ENCODE results near the gene OLFML3. TPM values are rescaled to one million over a fixed set of nuclear protein-coding genes. Genes with fewer than 3 reads are reported as not detected.

The OLFML3 gene
- total and polyA plus RNA-seq, 2 of the 8 experiments (the other 6 are each of a cell fraction or from before 2014, with no cell fraction given), result 56.0 to 72.3 TPM

GRCh38 chr1:113942527-113942926, 36.7 kb upstream of the OLFML3 start:
- no peak overlapping the region for H4K8ac ChIP-seq (ENCODE audit: extremely low read depth, insufficient read depth, low read length)
- H2BK5ac ChIP-seq (ENCODE audit: low read depth, low read length), result no peak overlapping the region
- H2BK120ac ChIP-seq (replicated peaks; ENCODE audit: low read depth, low read length), result no peak overlapping the region
- peaks cover 5 to 22% (median 6%) of the 10 kb centered on the region in 4 experiments for H3K36me3 ChIP-seq (ENCODE audit: control insufficient read depth in 2 of 4, insufficient read depth in 4 of 4, low read length in 3 of 4)
- DNase-seq (ENCODE audit: low read depth in 1 of 2, low spot score in 2 of 2) (no peak), FAIRE-seq (no peak)
- no peaks in the 10 kb centered on the region for H3K27me3 ChIP-seq (replicated peaks in 1 of 4; ENCODE audit: control insufficient read depth in 3 of 4, extremely low read depth in 1 of 4, insufficient read depth in 3 of 4, low read length in 3 of 4)
- no peak overlapping the region for H4K91ac ChIP-seq (replicated peaks; ENCODE audit: insufficient read length, low read length)
- H4K20me1 ChIP-seq (replicated peaks in 1 of 2; ENCODE audit: control insufficient read depth in 1 of 2, insufficient read depth in 2 of 2, low read length in 2 of 2), result peaks cover 1 to 9% of the 10 kb centered on the region in 2 experiments
- H3K56ac ChIP-seq (replicated peaks; ENCODE audit: insufficient read length, low read depth, low read length), result no peak overlapping the region
- H2BK12ac ChIP-seq (ENCODE audit: low read depth, low read length), result no peak overlapping the region
- no peaks in the 10 kb centered on the region for H3K23me2 ChIP-seq (ENCODE audit: low read depth, low read length)
- peaks cover 3 to 51% of the 10 kb centered on the region in 2 experiments for H3K79me2 ChIP-seq (ENCODE audit: control insufficient read depth in 1 of 2, insufficient read depth in 2 of 2, low read length in 2 of 2)
- H3K9me3 ChIP-seq (ENCODE audit: insufficient read depth in 2 of 2, low read depth in 1 of 2, low read length in 1 of 2), result no peaks in the 10 kb centered on the region
- no peak overlapping the region for H3K27ac ChIP-seq (ENCODE audit: low read depth, low read length)
- no peak overlapping the region for H3K14ac ChIP-seq (ENCODE audit: insufficient read length)
- H2BK15ac ChIP-seq (ENCODE audit: low read length), result no peak overlapping the region
- no peak overlapping the region for H4K5ac ChIP-seq (ENCODE audit: insufficient read length, low read depth, low read length)
- no peak overlapping the region for H3K9ac ChIP-seq (replicated peaks in 1 of 4; ENCODE audit: extremely low read depth in 1 of 4, low read depth in 3 of 4, low read length in 3 of 4)
- H3K23ac ChIP-seq (ENCODE audit: insufficient read length), result no peak overlapping the region
- ChIA-PET CTCF (ENCODE audit: partially characterized antibody) (interaction anchor here (1.2 kb wide), 1 partner anchor 9 kb away, joined by 3 read pairs; no protein-coding TSS in a partner anchor), POLR2A (ENCODE audit: partially characterized antibody) (no interaction called here)
- peaks cover 0 to 2% (median 0%) of the 10 kb centered on the region in 4 experiments; a peak in 1 of 7 replicates for H3K4me1 ChIP-seq (replicated peaks in 1 of 4; ENCODE audit: control insufficient read depth in 3 of 4, insufficient read depth in 4 of 4, low read length in 3 of 4)
- H3K18ac ChIP-seq (ENCODE audit: extremely low read depth, low read length), result no peak overlapping the region
- H3K4ac ChIP-seq (replicated peaks; ENCODE audit: insufficient read length, low read depth, low read length), result no peak overlapping the region
- H2AFZ ChIP-seq (ENCODE audit: low read length), result no peak overlapping the region
- H2BK20ac ChIP-seq (ENCODE audit: low read length), result no peak overlapping the region
- H3K4me2 ChIP-seq (ENCODE audit: insufficient read depth in 1 of 2, low read depth in 2 of 2, low read length in 2 of 2), result no peak overlapping the region
- H3K4me3 ChIP-seq (ENCODE audit: extremely low read depth in 1 of 4, insufficient read depth in 2 of 4, low read depth in 3 of 4, low read length in 4 of 4), result no peak overlapping the region
- peaks cover 2% of the 10 kb centered on the region for H3K79me1 ChIP-seq (ENCODE audit: low read depth, low read length)
- no peak overlapping the region for H2AK5ac ChIP-seq (ENCODE audit: low read depth, low read length)
- TF ChIP-seq CHD7 (IDR thresholded peaks at IDR 0.05; ENCODE audit: insufficient replicate concordance, low read length) (no peak), CREB1 (IDR thresholded peaks at IDR 0.05) (no peak)

All from H1 (cell line).